ENCODE data around the gene ZNF226. TPM values are rescaled to one million over a fixed set of nuclear protein-coding genes. Genes with fewer than 3 reads are reported as not detected.
"Not testable (repeated sequence)": the region's sequence is repeated elsewhere in the genome, so short reads cannot be mapped to it uniquely, and the experiment has no call there.

Gene ZNF226
- polyA plus RNA-seq, 3 donors = 9.3 to 16.6 (median 16.3) TPM

DNA sequence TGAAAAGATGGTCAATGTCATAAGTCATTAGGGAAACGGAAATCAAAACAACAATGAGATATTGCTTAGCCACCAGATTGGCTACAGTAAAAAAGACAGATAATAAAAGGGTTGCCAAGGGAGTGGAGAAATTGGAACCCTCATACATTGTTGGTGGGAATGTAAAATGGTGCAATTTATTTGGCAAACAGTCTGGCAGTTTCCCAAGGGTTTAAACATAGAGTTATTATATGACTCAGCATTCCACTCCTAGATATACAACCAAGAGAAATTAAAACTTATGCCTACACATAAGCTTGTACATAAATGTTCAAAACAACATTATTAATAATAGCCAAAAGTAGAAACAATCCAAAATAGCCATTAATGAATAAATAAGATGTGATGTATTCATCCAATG is 37.6 kb downstream of the ZNF226 start:
- TF ChIP-seq, protein P1, sequence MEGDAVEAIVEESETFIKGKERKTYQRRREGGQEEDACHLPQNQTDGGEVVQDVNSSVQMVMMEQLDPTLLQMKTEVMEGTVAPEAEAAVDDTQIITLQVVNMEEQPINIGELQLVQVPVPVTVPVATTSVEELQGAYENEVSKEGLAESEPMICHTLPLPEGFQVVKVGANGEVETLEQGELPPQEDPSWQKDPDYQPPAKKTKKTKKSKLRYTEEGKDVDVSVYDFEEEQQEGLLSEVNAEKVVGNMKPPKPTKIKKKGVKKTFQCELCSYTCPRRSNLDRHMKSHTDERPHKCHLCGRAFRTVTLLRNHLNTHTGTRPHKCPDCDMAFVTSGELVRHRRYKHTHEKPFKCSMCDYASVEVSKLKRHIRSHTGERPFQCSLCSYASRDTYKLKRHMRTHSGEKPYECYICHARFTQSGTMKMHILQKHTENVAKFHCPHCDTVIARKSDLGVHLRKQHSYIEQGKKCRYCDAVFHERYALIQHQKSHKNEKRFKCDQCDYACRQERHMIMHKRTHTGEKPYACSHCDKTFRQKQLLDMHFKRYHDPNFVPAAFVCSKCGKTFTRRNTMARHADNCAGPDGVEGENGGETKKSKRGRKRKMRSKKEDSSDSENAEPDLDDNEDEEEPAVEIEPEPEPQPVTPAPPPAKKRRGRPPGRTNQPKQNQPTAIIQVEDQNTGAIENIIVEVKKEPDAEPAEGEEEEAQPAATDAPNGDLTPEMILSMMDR (IDR thresholded peaks at IDR 0.05) = no peak
- peaks cover 4 to 7% of the 10 kb centered on the region in 2 donors for H3K36me3 Mint-ChIP-seq
- Histone ChIP-seq H3K9me3 (replicated peaks in 1 of 2; ENCODE audit: control insufficient read depth in 1 of 2, insufficient read depth in 1 of 2, low read length in 2 of 2) (peaks cover 25 to 37% of the 10 kb centered on the region in 2 donors), H3K4me1 (ENCODE audit: control insufficient read depth in 1 of 2, insufficient read depth in 2 of 2, low read length in 2 of 2) (peaks cover 1 to 4% of the 10 kb centered on the region in 2 donors), H3K27me3 (ENCODE audit: control insufficient read depth in 2 of 2, insufficient read depth in 2 of 2, low read length in 2 of 2) (peaks cover 0 to 5% of the 10 kb centered on the region in 2 donors), H3K36me3 (replicated peaks in 1 of 2; ENCODE audit: control insufficient read depth in 1 of 2, insufficient read depth in 2 of 2, low read length in 2 of 2) (no peaks in the 10 kb centered on the region), H3K27ac (ENCODE audit: low read depth in 1 of 2, low read length in 2 of 2) (no peak overlapping the region), H2AFZ (ENCODE audit: insufficient read depth, low read depth, low read length, poor library complexity, severe bottlenecking) (no peak overlapping the region), H3K79me2 (ENCODE audit: insufficient read depth, low read length) (no peaks in the 10 kb centered on the region), H3K4me3 (replicated peaks in 1 of 3; ENCODE audit: low read depth in 2 of 3, low read length in 3 of 3) (no peak overlapping the region), H3K9ac (ENCODE audit: insufficient read depth, low read length, poor library complexity, severe bottlenecking) (no peak overlapping the region), H4K20me1 (ENCODE audit: insufficient read depth, low read length) (no peaks in the 10 kb centered on the region), H3K4me2 (replicated peaks; ENCODE audit: extremely low read depth, low read length, poor library complexity, severe bottlenecking) (no peak overlapping the region)
- WGBS (ENCODE audit: insufficient coverage) = no CpG with 5 or more reads among the region's 1 CpG
- DNase-seq = no peak
- H3K27me3 Mint-ChIP-seq (ENCODE audit: low read depth in 3 of 3) = peaks cover 2 to 12% (median 11%) of the 10 kb centered on the region in 3 donors
- peaks cover 31 to 53% (median 42%) of the 10 kb centered on the region in 7 donors for H3K9me3 Mint-ChIP-seq
- H3K27ac Mint-ChIP-seq = no peak overlapping the region
- H3K4me3 Mint-ChIP-seq = no peak overlapping the region
- intact Hi-C loops (cut with micrococcal nuclease) = loop anchor here in 1 of 2 donors (10.0 kb wide), 1 partner anchor 88 kb away; the partner anchor contains the start of gene ZNF225
- H3K4me1 Mint-ChIP-seq = peaks cover 4% of the 10 kb centered on the region

DNA sequence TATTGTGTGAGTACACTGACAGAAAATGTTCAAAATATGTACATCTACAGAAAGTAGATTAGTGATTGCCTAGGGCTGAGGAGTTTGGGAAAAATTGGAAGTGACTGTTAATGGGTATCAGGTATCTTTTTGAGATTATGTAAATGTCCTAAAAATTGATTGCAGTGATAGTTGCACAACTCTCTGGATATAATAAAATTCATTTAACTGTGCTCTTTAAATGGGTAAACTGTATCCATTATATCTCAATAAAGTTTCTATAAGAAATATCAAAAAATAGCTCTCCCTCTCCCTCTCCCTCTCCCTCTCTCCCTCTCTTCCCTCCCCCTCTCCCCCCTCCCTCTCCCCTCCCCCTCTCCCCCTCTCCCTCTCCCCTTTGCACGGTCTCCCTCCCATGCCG is 38.1 kb downstream of the ZNF226 start:
- DNase-seq = no peak
- Histone ChIP-seq H3K4me3 (replicated peaks in 1 of 3; ENCODE audit: low read depth in 2 of 3, low read length in 3 of 3) (no peak overlapping the region), H3K9me3 (replicated peaks in 1 of 2; ENCODE audit: control insufficient read depth in 1 of 2, insufficient read depth in 1 of 2, low read length in 2 of 2) (peaks cover 25 to 37% of the 10 kb centered on the region in 2 donors), H3K9ac (ENCODE audit: insufficient read depth, low read length, poor library complexity, severe bottlenecking) (no peak overlapping the region), H4K20me1 (ENCODE audit: insufficient read depth, low read length) (no peaks in the 10 kb centered on the region), H3K4me2 (replicated peaks; ENCODE audit: extremely low read depth, low read length, poor library complexity, severe bottlenecking) (no peak overlapping the region), H2AFZ (ENCODE audit: insufficient read depth, low read depth, low read length, poor library complexity, severe bottlenecking) (no peak overlapping the region), H3K79me2 (ENCODE audit: insufficient read depth, low read length) (no peaks in the 10 kb centered on the region), H3K36me3 (replicated peaks in 1 of 2; ENCODE audit: control insufficient read depth in 1 of 2, insufficient read depth in 2 of 2, low read length in 2 of 2) (no peaks in the 10 kb centered on the region), H3K4me1 (ENCODE audit: control insufficient read depth in 1 of 2, insufficient read depth in 2 of 2, low read length in 2 of 2) (peaks cover 6 to 7% of the 10 kb centered on the region in 2 donors), H3K27ac (ENCODE audit: low read depth in 1 of 2, low read length in 2 of 2) (no peak overlapping the region), H3K27me3 (ENCODE audit: control insufficient read depth in 2 of 2, insufficient read depth in 2 of 2, low read length in 2 of 2) (peaks cover 0 to 5% of the 10 kb centered on the region in 2 donors)
- TF ChIP-seq, protein P1 (IDR thresholded peaks at IDR 0.05) = no peak
- no peak overlapping the region for H3K4me3 Mint-ChIP-seq
- H3K9me3 Mint-ChIP-seq = peaks cover 31 to 53% (median 40%) of the 10 kb centered on the region in 7 donors
- intact Hi-C loops (cut with micrococcal nuclease) = loop anchor here in 1 of 2 donors (10.0 kb wide), 1 partner anchor 88 kb away; the partner anchor contains the start of gene ZNF225
- peaks cover 4 to 7% of the 10 kb centered on the region in 2 donors for H3K36me3 Mint-ChIP-seq
- WGBS (ENCODE audit: insufficient coverage) = no CpG with 5 or more reads among the region's 2 CpGs
- no peak overlapping the region for H3K27ac Mint-ChIP-seq
- H3K27me3 Mint-ChIP-seq (ENCODE audit: low read depth in 3 of 3) = peaks cover 2 to 12% (median 11%) of the 10 kb centered on the region in 3 donors
- H3K4me1 Mint-ChIP-seq = peaks cover 9% of the 10 kb centered on the region

DNA sequence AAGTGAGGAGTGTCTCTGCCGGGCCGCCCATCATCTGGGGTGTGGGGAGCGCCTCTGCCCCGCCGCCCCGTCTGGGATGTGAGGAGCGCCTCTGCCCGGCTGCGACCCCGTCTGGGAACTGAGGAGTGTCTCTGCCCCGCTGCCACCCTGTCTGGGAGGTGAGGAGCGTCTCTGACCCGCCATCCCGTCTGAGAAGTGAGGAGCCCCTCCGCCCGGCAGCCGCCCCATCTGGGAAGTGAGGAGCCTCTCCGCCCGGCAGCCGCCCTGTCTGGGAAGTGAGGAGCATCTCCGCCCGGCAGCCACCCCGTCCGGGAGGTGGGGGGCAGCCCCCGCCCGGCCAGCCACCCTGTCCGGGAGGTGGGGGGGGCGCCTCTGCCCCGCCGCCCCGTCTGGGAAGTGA is 39.0 kb downstream of the ZNF226 start:
- H3K27me3 ChIP-seq (ENCODE audit: control insufficient read depth in 2 of 2, insufficient read depth in 2 of 2, low read length in 2 of 2); H3K79me2 ChIP-seq (ENCODE audit: insufficient read depth, low read length); H3K4me3 ChIP-seq (replicated peaks in 1 of 3; ENCODE audit: low read depth in 2 of 3, low read length in 3 of 3); H3K4me1 ChIP-seq (ENCODE audit: control insufficient read depth in 1 of 2, insufficient read depth in 2 of 2, low read length in 2 of 2); H3K36me3 Mint-ChIP-seq; H3K4me1 Mint-ChIP-seq; H3K36me3 ChIP-seq (replicated peaks in 1 of 2; ENCODE audit: control insufficient read depth in 1 of 2, insufficient read depth in 2 of 2, low read length in 2 of 2); H3K4me3 Mint-ChIP-seq; H3K27ac ChIP-seq (ENCODE audit: low read depth in 1 of 2, low read length in 2 of 2); H3K4me2 ChIP-seq (replicated peaks; ENCODE audit: extremely low read depth, low read length, poor library complexity, severe bottlenecking); H2AFZ ChIP-seq (ENCODE audit: insufficient read depth, low read depth, low read length, poor library complexity, severe bottlenecking); H3K27ac Mint-ChIP-seq; H3K9ac ChIP-seq (ENCODE audit: insufficient read depth, low read length, poor library complexity, severe bottlenecking); DNase-seq; H4K20me1 ChIP-seq (ENCODE audit: insufficient read depth, low read length): not testable (repeated sequence)
- peaks cover 29 to 55% (median 39%) of the 10 kb centered on the region in 7 donors for H3K9me3 Mint-ChIP-seq
- intact Hi-C loops (cut with micrococcal nuclease) = loop anchor here in 1 of 2 donors (10.0 kb wide), 1 partner anchor 89 kb away; the partner anchor contains the start of gene ZNF225
- H3K9me3 ChIP-seq (replicated peaks in 1 of 2; ENCODE audit: control insufficient read depth in 1 of 2, insufficient read depth in 1 of 2, low read length in 2 of 2) = peaks cover 25 to 44% of the 10 kb centered on the region in 2 donors
- WGBS (ENCODE audit: insufficient coverage) = 100% methylated on average over 4 of the region's 31 CpGs
- peaks cover 2 to 12% (median 8%) of the 10 kb centered on the region in 3 donors for H3K27me3 Mint-ChIP-seq (ENCODE audit: low read depth in 3 of 3)
